Esophagus squamous epithelium (tissue), 4 donors: ENCODE measurements around the gene LDLRAD4.

Source experiments
- CTCF ChIP-seq, 6 experiments: fragments of 450-650 bp in 4 of 6; fragments of 200-600 bp in 2 of 6; sonication (generic) in 2 of 6; IDR thresholded peaks; one replicate each; pipeline ENCODE4 v1.5.1; 2016 to 2019; ENCODE audit warnings: antibody characterized with exemption in 6 of 6, mild to moderate bottlenecking in 4 of 6, moderate library complexity in 4 of 6
- POLR2A ChIP-seq, 4 donors: fragments of 450-650 bp; IDR thresholded peaks; one replicate each; pipeline ENCODE4 v1.6.1; 2017; ENCODE audit warnings: antibody characterized with exemption in 4 of 4, mild to moderate bottlenecking in 4 of 4, moderate library complexity in 3 of 4

DNA sequence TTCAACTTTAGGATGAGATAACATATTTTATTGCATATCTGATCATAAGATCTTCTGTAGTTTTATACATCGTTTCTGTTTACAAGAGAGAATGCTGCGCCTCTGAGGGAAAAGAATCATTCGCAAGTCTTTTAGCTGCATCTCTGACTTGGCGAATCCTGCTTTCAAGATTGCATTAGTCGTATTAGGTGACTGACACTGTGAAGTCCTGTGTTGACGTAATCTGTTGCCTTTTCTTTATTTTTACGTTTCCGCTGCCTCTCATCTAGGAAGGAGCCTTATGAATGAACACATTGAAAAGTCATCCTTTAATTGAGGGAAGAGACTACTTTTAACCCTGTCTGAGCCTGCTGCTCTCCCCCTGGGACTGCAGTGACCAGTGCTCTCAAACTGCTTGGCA, 101.5 kb downstream of the LDLRAD4 start:
- TF ChIP-seq CTCF (IDR thresholded peaks at IDR 0.05) (no peak), POLR2A (IDR thresholded peaks at IDR 0.05) (no peak)
